ENCODE data around the gene ALKBH2.

Gene ALKBH2

DNA sequence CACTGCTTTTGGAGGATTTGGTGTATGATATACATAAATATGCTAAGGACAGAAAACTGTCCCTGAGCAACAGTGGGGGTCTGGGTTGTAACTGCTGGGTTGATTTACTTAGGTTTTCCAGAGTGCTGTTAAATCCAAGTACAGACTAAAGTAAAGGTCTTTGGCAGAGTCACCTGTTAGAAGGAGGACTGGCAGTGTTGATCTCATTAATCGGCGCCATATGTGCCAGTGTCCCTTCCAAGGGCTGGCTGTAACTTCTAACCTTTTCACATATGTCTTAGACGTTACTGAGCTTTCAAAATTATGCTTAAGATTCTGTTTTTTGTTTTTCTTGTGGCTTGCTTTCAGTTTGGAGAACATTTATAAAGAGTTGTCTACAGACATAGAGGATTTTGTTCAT is 9.2 kb upstream of the ALKBH2 start:
- Histone ChIP-seq H3K9me2 (replicated peaks; ENCODE audit: control insufficient read depth, low read length) (no peaks in the 10 kb centered on the region), H3K27ac (ENCODE audit: low read depth, low read length) (no peak overlapping the region), H3K79me2 (ENCODE audit: control insufficient read depth, low read length) (peaks cover 23% of the 10 kb centered on the region), H3F3A (ENCODE audit: control insufficient read depth, insufficient read depth) (no peaks in the 10 kb centered on the region), H3K4me3 (ENCODE audit: low read length) (no peak overlapping the region), H3K36me3 (ENCODE audit: control insufficient read depth, low read length) (peaks cover 81% of the 10 kb centered on the region), H3K27me3 (ENCODE audit: control insufficient read depth, low read length) (no peaks in the 10 kb centered on the region), H4K20me1 (ENCODE audit: control insufficient read depth, insufficient read depth, low read depth, low read length) (peaks cover 11% of the 10 kb centered on the region; the same call in 1 of the 2 replicates), H3K4me1 (ENCODE audit: control insufficient read depth, low read length) (peaks cover 13% of the 10 kb centered on the region), H3K4me2 (ENCODE audit: low read length) (no peak overlapping the region), H3K9me3 (ENCODE audit: control insufficient read depth, insufficient read depth, low read length) (no peaks in the 10 kb centered on the region)
- no peak for TF ChIP-seq EZH2phosphoT487 (IDR thresholded peaks at IDR 0.05; ENCODE audit: borderline replicate concordance, low read length)
- TF ChIP-seq, protein P1, sequence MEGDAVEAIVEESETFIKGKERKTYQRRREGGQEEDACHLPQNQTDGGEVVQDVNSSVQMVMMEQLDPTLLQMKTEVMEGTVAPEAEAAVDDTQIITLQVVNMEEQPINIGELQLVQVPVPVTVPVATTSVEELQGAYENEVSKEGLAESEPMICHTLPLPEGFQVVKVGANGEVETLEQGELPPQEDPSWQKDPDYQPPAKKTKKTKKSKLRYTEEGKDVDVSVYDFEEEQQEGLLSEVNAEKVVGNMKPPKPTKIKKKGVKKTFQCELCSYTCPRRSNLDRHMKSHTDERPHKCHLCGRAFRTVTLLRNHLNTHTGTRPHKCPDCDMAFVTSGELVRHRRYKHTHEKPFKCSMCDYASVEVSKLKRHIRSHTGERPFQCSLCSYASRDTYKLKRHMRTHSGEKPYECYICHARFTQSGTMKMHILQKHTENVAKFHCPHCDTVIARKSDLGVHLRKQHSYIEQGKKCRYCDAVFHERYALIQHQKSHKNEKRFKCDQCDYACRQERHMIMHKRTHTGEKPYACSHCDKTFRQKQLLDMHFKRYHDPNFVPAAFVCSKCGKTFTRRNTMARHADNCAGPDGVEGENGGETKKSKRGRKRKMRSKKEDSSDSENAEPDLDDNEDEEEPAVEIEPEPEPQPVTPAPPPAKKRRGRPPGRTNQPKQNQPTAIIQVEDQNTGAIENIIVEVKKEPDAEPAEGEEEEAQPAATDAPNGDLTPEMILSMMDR (IDR thresholded peaks at IDR 0.05; ENCODE audit: low read depth, low read length, poor library complexity, severe bottlenecking): no peak

DNA sequence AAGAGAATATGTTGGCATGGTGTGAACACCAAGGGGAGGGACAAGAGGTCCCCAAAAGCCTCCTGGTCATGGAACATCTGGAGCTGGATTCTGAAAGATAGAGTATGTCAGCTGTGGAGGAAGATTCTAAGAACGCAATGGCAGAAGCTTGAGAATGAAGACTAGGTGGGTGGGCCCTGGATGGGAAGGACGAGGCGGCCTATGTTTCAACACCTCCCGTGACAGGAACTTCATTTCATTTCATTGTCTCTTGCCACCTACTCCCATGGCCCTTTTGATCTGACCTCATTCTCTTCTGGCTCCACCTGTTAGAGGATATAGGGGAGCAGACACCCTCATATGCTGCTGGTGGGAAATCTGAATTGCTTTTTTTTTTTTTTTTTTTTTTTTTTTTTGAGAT is 7.5 kb upstream of the ALKBH2 start:
- Histone ChIP-seq H3K79me2 (ENCODE audit: control insufficient read depth, low read length) (peaks cover 23% of the 10 kb centered on the region), H3K4me1 (ENCODE audit: control insufficient read depth, low read length) (peaks cover 21% of the 10 kb centered on the region), H3K4me3 (ENCODE audit: low read length) (no peak overlapping the region), H3K9me3 (ENCODE audit: control insufficient read depth, insufficient read depth, low read length) (no peaks in the 10 kb centered on the region), H3K4me2 (ENCODE audit: low read length) (no peak overlapping the region), H3F3A (ENCODE audit: control insufficient read depth, insufficient read depth) (no peaks in the 10 kb centered on the region), H3K27ac (ENCODE audit: low read depth, low read length) (no peak overlapping the region), H3K36me3 (ENCODE audit: control insufficient read depth, low read length) (peaks cover 71% of the 10 kb centered on the region), H4K20me1 (ENCODE audit: control insufficient read depth, insufficient read depth, low read depth, low read length) (peaks cover 11% of the 10 kb centered on the region; the same call in 1 of the 2 replicates), H3K27me3 (ENCODE audit: control insufficient read depth, low read length) (no peaks in the 10 kb centered on the region), H3K9me2 (replicated peaks; ENCODE audit: control insufficient read depth, low read length) (no peaks in the 10 kb centered on the region)
- TF ChIP-seq, protein P1 (IDR thresholded peaks at IDR 0.05; ENCODE audit: low read depth, low read length, poor library complexity, severe bottlenecking): no peak
- no peak for TF ChIP-seq EZH2phosphoT487 (IDR thresholded peaks at IDR 0.05; ENCODE audit: borderline replicate concordance, low read length)

DNA sequence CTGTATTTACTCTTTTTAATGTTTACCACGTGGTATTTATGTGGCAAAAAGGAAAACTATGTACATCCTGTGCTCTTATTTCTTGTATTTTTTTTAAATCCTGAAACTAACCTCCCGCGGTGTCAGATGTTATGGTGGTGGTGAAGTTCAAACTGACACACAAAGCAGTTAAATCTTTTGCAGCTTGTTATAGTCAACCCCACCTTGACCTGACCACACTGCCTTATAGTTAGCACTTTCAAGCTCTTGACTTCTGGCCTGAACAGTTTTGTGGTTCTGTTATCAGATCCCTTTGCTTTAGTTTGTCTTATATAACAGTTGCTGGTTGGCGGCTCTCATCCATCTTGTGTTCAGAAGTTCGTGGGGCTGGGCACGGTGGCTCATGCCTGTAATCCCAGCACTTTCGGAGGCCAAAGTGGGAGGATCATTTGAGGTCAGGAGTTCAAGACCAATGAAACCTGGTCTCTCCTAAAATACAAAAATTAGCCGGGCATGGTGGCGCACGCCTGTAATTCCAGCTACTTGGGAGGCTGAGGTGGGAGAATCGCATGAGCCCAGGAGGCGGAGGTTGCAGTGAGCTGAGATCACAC is 6.3 kb upstream of the ALKBH2 start:
- peaks cover 3% of the 10 kb centered on the region; the same call in 1 of the 2 replicates for H3F3A ChIP-seq (ENCODE audit: control insufficient read depth, insufficient read depth)
- H3K4me3 ChIP-seq (ENCODE audit: low read length): peak overlapping the region; percentile 97
- no peak overlapping the region for H3K27ac ChIP-seq (ENCODE audit: low read depth, low read length)
- H3K4me1 ChIP-seq (ENCODE audit: control insufficient read depth, low read length): peaks cover 21% of the 10 kb centered on the region
- H3K9me3 ChIP-seq (ENCODE audit: control insufficient read depth, insufficient read depth, low read length): no peaks in the 10 kb centered on the region
- H3K27me3 ChIP-seq (ENCODE audit: control insufficient read depth, low read length): no peaks in the 10 kb centered on the region
- TF ChIP-seq, protein P1 (IDR thresholded peaks at IDR 0.05; ENCODE audit: low read depth, low read length, poor library complexity, severe bottlenecking): no peak
- no peak for TF ChIP-seq EZH2phosphoT487 (IDR thresholded peaks at IDR 0.05; ENCODE audit: borderline replicate concordance, low read length)
- no peaks in the 10 kb centered on the region for H3K9me2 ChIP-seq (replicated peaks; ENCODE audit: control insufficient read depth, low read length)
- peak overlapping the region; percentile 93 for H3K4me2 ChIP-seq (ENCODE audit: low read length)
- peaks cover 23% of the 10 kb centered on the region for H3K79me2 ChIP-seq (ENCODE audit: control insufficient read depth, low read length)
- peaks cover 11% of the 10 kb centered on the region; the same call in 1 of the 2 replicates for H4K20me1 ChIP-seq (ENCODE audit: control insufficient read depth, insufficient read depth, low read depth, low read length)
- H3K36me3 ChIP-seq (ENCODE audit: control insufficient read depth, low read length): peaks cover 59% of the 10 kb centered on the region
